PC-3 (cell line): ENCODE data around the gene VPS26C. TPM values are rescaled to one million over a fixed set of nuclear protein-coding genes. Genes with fewer than 3 reads are reported as not detected.

ENCODE experiments used
- ATAC-seq: fragments of 200-7000 bp; cut with Tn5 transposase; 2 replicates; pipeline ENCODE4 v1.9.1; 2020; ENCODE audit warnings: mild to moderate bottlenecking, moderate library complexity
- BruUV-seq: library from RNA; stranded (reverse); fragments of 400-500 nt; replicated peaks from 2 replicates; lab custom pipeline; 2021; lab: Mats Ljungman, UMichigan
- CTCF ChIA-PET: fragments of 300-600 bp; sonication (Branson Sonifier 250); formaldehyde crosslinking; loops from one replicate; lab custom pipeline; 2022; ENCODE audit warnings: antibody characterized with exemption; lab: Charles Lee
- POLR2A ChIA-PET: fragments of 300-600 bp; sonication (Branson Sonifier 250); formaldehyde crosslinking; loops from one replicate; lab custom pipeline; 2022; ENCODE audit warnings: antibody characterized with exemption; ENCODE audit not compliant: unreplicated experiment; lab: Charles Lee
- DNase-seq: peaks from one replicate; pipeline ENCODE4 v3.0.0-alpha.2; 2015
- H2AFZ ChIP-seq: fragments of 300-600 bp; sonication (generic); 2 replicates; pipeline ENCODE4 v1.6.0; 2016; ENCODE audit warnings: antibody characterized with exemption, low read length
- H3F3A ChIP-seq: fragments of 300-600 bp; sonication (generic); one replicate; pipeline ENCODE4 v1.6.0; 2017; ENCODE audit warnings: antibody characterized with exemption, low read length, control low read depth, mild to moderate bottlenecking; ENCODE audit not compliant: unreplicated experiment
- H3K27ac ChIP-seq: fragments of 300-600 bp; sonication (generic); 2 replicates; pipeline ENCODE4 v1.5.1; 2016; ENCODE audit warnings: mild to moderate bottlenecking, low read length
- H3K27me3 ChIP-seq: fragments of 300-600 bp; sonication (generic); 2 replicates; pipeline ENCODE4 v1.6.1; 2016; ENCODE audit warnings: low read length, mixed read lengths
- H3K36me3 ChIP-seq: fragments of 300-600 bp; sonication (generic); 2 replicates; pipeline ENCODE4 v1.6.1; 2016; ENCODE audit warnings: low read depth, mixed run types, low read length, mixed read lengths
- H3K4me1 ChIP-seq: fragments of 300-600 bp; sonication (generic); 2 replicates; pipeline ENCODE4 v1.5.1; 2016; ENCODE audit warnings: low read length; ENCODE audit not compliant: insufficient read depth
- H3K4me2 ChIP-seq: fragments of 300-600 bp; sonication (generic); 2 replicates; pipeline ENCODE4 v1.6.0; 2016; ENCODE audit warnings: low read length
- H3K4me3 ChIP-seq: fragments of 300-600 bp; sonication (generic); 2 replicates; pipeline ENCODE4 v1.5.1; 2016; ENCODE audit warnings: mild to moderate bottlenecking, low read length, mixed read lengths
- H3K79me2 ChIP-seq: fragments of 300-600 bp; sonication (generic); 2 replicates; pipeline ENCODE4 v1.6.1; 2017; ENCODE audit warnings: low read length, mixed read lengths
- H3K9ac ChIP-seq: fragments of 300-600 bp; sonication (generic); 2 replicates; pipeline ENCODE4 v1.6.0; 2016; ENCODE audit warnings: mild to moderate bottlenecking, low read length
- H3K9me2 ChIP-seq: fragments of 300-600 bp; sonication (generic); replicated peaks from 2 replicates; pipeline ENCODE4 v1.6.1; 2016; ENCODE audit warnings: mixed run types, low read length, mixed read lengths
- H3K9me3 ChIP-seq: fragments of 300-600 bp; sonication (generic); 2 replicates; pipeline ENCODE4 v1.6.1; 2016; ENCODE audit warnings: low read length, mixed read lengths
- H4K20me1 ChIP-seq: fragments of 300-600 bp; sonication (generic); 2 replicates; pipeline ENCODE4 v1.6.1; 2016; ENCODE audit warnings: low read length, mixed read lengths
- EZH2 ChIP-seq: fragments of 300-600 bp; sonication (generic); IDR thresholded peaks from one replicate; pipeline ENCODE4 v1.6.1; 2017; ENCODE audit warnings: antibody characterized with exemption, mild to moderate bottlenecking, low read length; ENCODE audit not compliant: unreplicated experiment
- EZH2phosphoT487 ChIP-seq: fragments of 300-600 bp; sonication (generic); IDR thresholded peaks from 2 replicates; pipeline ENCODE4 v1.6.1; 2018; ENCODE audit warnings: mild to moderate bottlenecking, antibody characterized with exemption, low read length, borderline replicate concordance
- intact Hi-C: fragments of 100-400 bp; cut with micrococcal nuclease; formaldehyde crosslinking; loops from 2 replicates; pipeline ENCODE4 v1.9.0; 2023
- total RNA-seq: library from RNA; depleted of rRNA; stranded (reverse); fragments of >200 nt; gene quantifications from 2 replicates; pipeline ENCODE4 v1.2.3, GENCODE V29; 2014
- TF ChIP-seq, protein P1 (sequence below): fragments of 300-600 bp; sonication (generic); conservative IDR thresholded peaks from 2 replicates; pipeline ENCODE4 v1.5.1; 2017; ENCODE audit warnings: antibody characterized with exemption, low read depth, mild to moderate bottlenecking, low read length

The VPS26C gene
- total RNA-seq, 1 experiment from 2014 or later: 63.3 TPM

DNA sequence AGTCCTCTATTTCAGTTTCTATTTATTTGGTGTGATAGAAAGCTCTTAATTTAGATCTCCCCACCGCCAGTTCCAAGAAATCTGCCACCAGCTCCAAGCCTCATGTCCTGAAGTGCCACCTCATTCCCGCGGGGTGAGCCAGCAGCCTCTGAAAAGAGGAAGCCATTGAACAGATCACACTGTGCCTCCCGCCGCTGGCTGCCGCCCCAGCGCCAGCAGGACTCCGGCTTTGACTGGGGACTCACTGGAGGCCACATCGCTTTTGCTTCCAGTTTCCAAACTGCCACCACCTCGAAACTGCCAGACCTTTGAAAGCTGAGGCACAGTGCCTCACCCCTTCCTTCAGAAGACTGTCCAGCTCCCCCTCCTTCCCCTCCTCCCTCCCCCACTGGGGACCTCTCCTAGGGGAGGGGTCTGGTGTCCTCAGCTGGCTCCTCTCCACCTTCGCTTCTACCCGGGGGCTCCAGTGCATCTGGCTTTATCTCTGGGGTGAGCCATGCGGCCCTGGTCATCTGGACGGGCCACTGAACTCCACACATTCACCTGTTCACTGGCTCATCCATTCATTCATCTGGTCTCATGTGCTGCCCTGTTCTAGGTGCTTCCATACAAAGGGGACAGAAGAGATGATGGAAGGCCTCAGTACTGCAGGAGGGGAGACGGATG lies 58.9 kb downstream of the VPS26C start:
- no peaks in the 10 kb centered on the region for H4K20me1 ChIP-seq
- no peaks in the 10 kb centered on the region for H3K79me2 ChIP-seq
- no peak overlapping the region for H3K4me3 ChIP-seq
- DNase-seq (no peak), ATAC-seq (no peak; the same call in 1 of the 2 replicates)
- H3K27me3 ChIP-seq: no peaks in the 10 kb centered on the region
- H3K9me2 ChIP-seq: no peaks in the 10 kb centered on the region
- TF ChIP-seq EZH2phosphoT487 (no peak), EZH2 (no peak)
- TF ChIP-seq, protein P1, sequence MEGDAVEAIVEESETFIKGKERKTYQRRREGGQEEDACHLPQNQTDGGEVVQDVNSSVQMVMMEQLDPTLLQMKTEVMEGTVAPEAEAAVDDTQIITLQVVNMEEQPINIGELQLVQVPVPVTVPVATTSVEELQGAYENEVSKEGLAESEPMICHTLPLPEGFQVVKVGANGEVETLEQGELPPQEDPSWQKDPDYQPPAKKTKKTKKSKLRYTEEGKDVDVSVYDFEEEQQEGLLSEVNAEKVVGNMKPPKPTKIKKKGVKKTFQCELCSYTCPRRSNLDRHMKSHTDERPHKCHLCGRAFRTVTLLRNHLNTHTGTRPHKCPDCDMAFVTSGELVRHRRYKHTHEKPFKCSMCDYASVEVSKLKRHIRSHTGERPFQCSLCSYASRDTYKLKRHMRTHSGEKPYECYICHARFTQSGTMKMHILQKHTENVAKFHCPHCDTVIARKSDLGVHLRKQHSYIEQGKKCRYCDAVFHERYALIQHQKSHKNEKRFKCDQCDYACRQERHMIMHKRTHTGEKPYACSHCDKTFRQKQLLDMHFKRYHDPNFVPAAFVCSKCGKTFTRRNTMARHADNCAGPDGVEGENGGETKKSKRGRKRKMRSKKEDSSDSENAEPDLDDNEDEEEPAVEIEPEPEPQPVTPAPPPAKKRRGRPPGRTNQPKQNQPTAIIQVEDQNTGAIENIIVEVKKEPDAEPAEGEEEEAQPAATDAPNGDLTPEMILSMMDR: no peak
- no peaks in the 10 kb centered on the region for H3F3A ChIP-seq
- no TSS peak for BruUV-seq
- H3K9me3 ChIP-seq: no peaks in the 10 kb centered on the region
- no peak overlapping the region for H3K27ac ChIP-seq
- CTCF ChIA-PET: interaction anchor here (0.5 kb wide), 1 partner anchor 120 kb away, joined by 3 read pairs; no protein-coding TSS in a partner anchor
- no peak overlapping the region for H3K9ac ChIP-seq
- peaks cover 2% of the 10 kb centered on the region; the same call in 1 of the 2 replicates for H3K36me3 ChIP-seq
- POLR2A ChIA-PET: no interaction called here
- H3K4me2 ChIP-seq: no peak overlapping the region
- intact Hi-C loops: no loop called here
- no peak overlapping the region for H2AFZ ChIP-seq
- peaks cover 8% of the 10 kb centered on the region; the same call in 1 of the 2 replicates for H3K4me1 ChIP-seq

GRCh38 chr21:37207441-37208009 lies 59.6 kb downstream of the VPS26C start:
- CTCF ChIA-PET: interaction anchor here (0.5 kb wide), 1 partner anchor 119 kb away, joined by 3 read pairs; no protein-coding TSS in a partner anchor
- intact Hi-C loops: no loop called here
- peaks cover 8% of the 10 kb centered on the region for H3K36me3 ChIP-seq
- peak; percentile 47 for DNase-seq
- H3K4me3 ChIP-seq: no peak overlapping the region
- peaks cover 8% of the 10 kb centered on the region; the same call in 1 of the 2 replicates for H3K4me1 ChIP-seq
- H3K27me3 ChIP-seq: no peaks in the 10 kb centered on the region
- no peaks in the 10 kb centered on the region for H3K79me2 ChIP-seq
- no peaks in the 10 kb centered on the region for H3K9me3 ChIP-seq
- H4K20me1 ChIP-seq: no peaks in the 10 kb centered on the region
- BruUV-seq: no TSS peak
- ATAC-seq: peak; percentile 56
- H2AFZ ChIP-seq: no peak overlapping the region
- H3K9ac ChIP-seq: no peak overlapping the region
- H3F3A ChIP-seq: no peaks in the 10 kb centered on the region
- no peaks in the 10 kb centered on the region for H3K9me2 ChIP-seq
- POLR2A ChIA-PET: no interaction called here
- TF ChIP-seq, protein P1: no peak
- no peak for TF ChIP-seq EZH2
- no peak for TF ChIP-seq EZH2phosphoT487
- no peak overlapping the region for H3K27ac ChIP-seq
- H3K4me2 ChIP-seq: no peak overlapping the region

GRCh38 chr21:37206496-37206895 lies 60.6 kb downstream of the VPS26C start:
- Histone ChIP-seq H3K4me2 (no peak overlapping the region), H2AFZ (no peak overlapping the region), H4K20me1 (no peaks in the 10 kb centered on the region), H3K79me2 (no peaks in the 10 kb centered on the region), H3K4me3 (no peak overlapping the region), H3K36me3 (peaks cover 17% of the 10 kb centered on the region), H3K9me3 (no peaks in the 10 kb centered on the region), H3K9ac (no peak overlapping the region), H3K4me1 (peaks cover 8% of the 10 kb centered on the region; the same call in 1 of the 2 replicates), H3K27me3 (no peaks in the 10 kb centered on the region), H3K9me2 (no peaks in the 10 kb centered on the region), H3K27ac (no peak overlapping the region), H3F3A (no peaks in the 10 kb centered on the region)
- no peak for ATAC-seq
- no peak for DNase-seq
- no TSS peak for BruUV-seq
- no peak for TF ChIP-seq EZH2phosphoT487
- TF ChIP-seq, protein P1: no peak
- TF ChIP-seq EZH2: no peak
- intact Hi-C loops: no loop called here
- ChIA-PET POLR2A (no interaction called here), CTCF (no interaction called here)
